ENCODE measurements around the gene PKP2.

GRCh38 chr12:32794281-32794680 is 102.3 kb downstream of the PKP2 start:
- TF ChIP-seq, protein P1, sequence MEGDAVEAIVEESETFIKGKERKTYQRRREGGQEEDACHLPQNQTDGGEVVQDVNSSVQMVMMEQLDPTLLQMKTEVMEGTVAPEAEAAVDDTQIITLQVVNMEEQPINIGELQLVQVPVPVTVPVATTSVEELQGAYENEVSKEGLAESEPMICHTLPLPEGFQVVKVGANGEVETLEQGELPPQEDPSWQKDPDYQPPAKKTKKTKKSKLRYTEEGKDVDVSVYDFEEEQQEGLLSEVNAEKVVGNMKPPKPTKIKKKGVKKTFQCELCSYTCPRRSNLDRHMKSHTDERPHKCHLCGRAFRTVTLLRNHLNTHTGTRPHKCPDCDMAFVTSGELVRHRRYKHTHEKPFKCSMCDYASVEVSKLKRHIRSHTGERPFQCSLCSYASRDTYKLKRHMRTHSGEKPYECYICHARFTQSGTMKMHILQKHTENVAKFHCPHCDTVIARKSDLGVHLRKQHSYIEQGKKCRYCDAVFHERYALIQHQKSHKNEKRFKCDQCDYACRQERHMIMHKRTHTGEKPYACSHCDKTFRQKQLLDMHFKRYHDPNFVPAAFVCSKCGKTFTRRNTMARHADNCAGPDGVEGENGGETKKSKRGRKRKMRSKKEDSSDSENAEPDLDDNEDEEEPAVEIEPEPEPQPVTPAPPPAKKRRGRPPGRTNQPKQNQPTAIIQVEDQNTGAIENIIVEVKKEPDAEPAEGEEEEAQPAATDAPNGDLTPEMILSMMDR (conservative IDR thresholded peaks at IDR 0.05; ENCODE audit: low read depth, low read length) = no peak
- no peak for TF ChIP-seq EZH2 (IDR thresholded peaks at IDR 0.05; ENCODE audit: borderline replicate concordance, low read depth, low read length, poor library complexity, severe bottlenecking)
